ENCODE results near the gene EFNA1. TPM values are rescaled to one million over a fixed set of nuclear protein-coding genes. Genes with fewer than 3 reads are reported as not detected.

Gene EFNA1
- total RNA-seq, 1 experiment from 2014 or later, result 6.5 TPM

- no peak for TF ChIP-seq ZNF512 (CRISPR knock-in tag; IDR thresholded peaks at IDR 0.05; ENCODE audit: borderline replicate concordance)
- TF ChIP-seq ETV6 (CRISPR knock-in tag; IDR thresholded peaks at IDR 0.05), result no peak
- no peak for TF ChIP-seq IRF1 (CRISPR knock-in tag; IDR thresholded peaks at IDR 0.05)
- no peak for TF ChIP-seq MAX (CRISPR knock-in tag; IDR thresholded peaks at IDR 0.05)
- no peak for TF ChIP-seq ELF4 (CRISPR knock-in tag; IDR thresholded peaks at IDR 0.05; ENCODE audit: low read depth)
- no peak for TF ChIP-seq KAT7 (CRISPR knock-in tag; IDR thresholded peaks at IDR 0.05; ENCODE audit: borderline replicate concordance)
- no peak for TF ChIP-seq ATF3 (CRISPR knock-in tag; conservative IDR thresholded peaks at IDR 0.05)
- no peak for TF ChIP-seq RELA (CRISPR knock-in tag; IDR thresholded peaks at IDR 0.05; ENCODE audit: borderline replicate concordance)
- TF ChIP-seq NR3C1 (CRISPR knock-in tag; conservative IDR thresholded peaks at IDR 0.05; ENCODE audit: low read depth), result no peak
- no peak for TF ChIP-seq TEAD4 (CRISPR knock-in tag; IDR thresholded peaks at IDR 0.05)
- no peak for TF ChIP-seq ZNF532 (CRISPR knock-in tag; IDR thresholded peaks at IDR 0.05; ENCODE audit: borderline replicate concordance)
- TF ChIP-seq SMAD4 (CRISPR knock-in tag; IDR thresholded peaks at IDR 0.05), result no peak
- TF ChIP-seq ZNF671 (CRISPR knock-in tag; IDR thresholded peaks at IDR 0.05), result no peak
- TF ChIP-seq USF1 (CRISPR knock-in tag; IDR thresholded peaks at IDR 0.05), result no peak
Observed at GRCh38 chr1:155177192-155177917, 49.7 kb downstream of the EFNA1 start (continued).

GRCh38 chr1:155177918-155178281 lies 50.2 kb downstream of the EFNA1 start:
- peaks cover 21% of the 10 kb centered on the region for H3K4me1 Mint-ChIP-seq
- no peak for DNase-seq (ENCODE audit: low spot score)
- POLR2A ChIA-PET, result no interaction called here
- no peaks in the 10 kb centered on the region for H3K27me3 Mint-ChIP-seq (ENCODE audit: low read depth)
- peaks cover 40% of the 10 kb centered on the region for H3K36me3 Mint-ChIP-seq
- no peak for TF ChIP-seq AR (CRISPR knock-in tag; IDR thresholded peaks at IDR 0.05)
- H3K9me3 Mint-ChIP-seq, result no peaks in the 10 kb centered on the region
- CTCF ChIA-PET, result interaction anchor here (1.1 to 5.9 kb wide), 4 partner anchors 8 to 48 kb away, joined by 3 to 52 read pairs (median 27); no protein-coding TSS in a partner anchor
- H3K27ac Mint-ChIP-seq, result no peak overlapping the region
- ATAC-seq, result no peak
- H3K4me3 Mint-ChIP-seq, result no peak overlapping the region

Measured in WTC11 (cell line).